Measurements from ENCODE around the gene CFAP92.

CFAP92 gene

GRCh38 chr3:129006864-129007263, 13.0 kb upstream of the CFAP92 start:
- DNase-seq = no peak

- no peak for DNase-seq
Measured at GRCh38 chr3:129005526-129006303, 11.8 kb upstream of the CFAP92 start.

GRCh38 chr3:129004639-129005295, 10.9 kb upstream of the CFAP92 start:
- no peak for DNase-seq

GRCh38 chr3:129003578-129004112, 9.8 kb upstream of the CFAP92 start:
- DNase-seq = no peak

GRCh38 chr3:129002573-129003569, 9.0 kb upstream of the CFAP92 start:
- DNase-seq = no peak

GRCh38 chr3:129001806-129002572, 8.1 kb upstream of the CFAP92 start:
- no peak for DNase-seq

GRCh38 chr3:129001101-129001805, 7.4 kb upstream of the CFAP92 start, which contains the start of gene EFCC1:
Gene EFCC1 (plus strand): TSS chr3:129001304. CDS start chr3:129001629, 325 bp downstream.
- no peak for DNase-seq

- no peak for DNase-seq
Measured at GRCh38 chr3:129000742-129001100, 6.8 kb upstream of the CFAP92 start.

- DNase-seq = no peak
Measured at GRCh38 chr3:128999102-128999501, 5.2 kb upstream of the CFAP92 start.

GRCh38 chr3:128998561-128998960, 4.7 kb upstream of the CFAP92 start:
- DNase-seq = no peak

- DNase-seq = no peak
Measured at GRCh38 chr3:128997486-128998133, 3.7 kb upstream of the CFAP92 start.

GRCh38 chr3:128996726-128997125, 2.9 kb upstream of the CFAP92 start:
- no peak for DNase-seq

GRCh38 chr3:128996200-128996599, 2.3 kb upstream of the CFAP92 start:
- no peak for DNase-seq

- no peak for DNase-seq
Measured at GRCh38 chr3:128995737-128996136, 1.9 kb upstream of the CFAP92 start.

- DNase-seq = no peak
Measured at GRCh38 chr3:128994581-128995546, 988 bp upstream of the CFAP92 start.

- DNase-seq = no peak
Measured at GRCh38 chr3:128994173-128994512, 267 bp upstream of the CFAP92 start.

GRCh38 chr3:128992926-128993460, 883 bp downstream of the CFAP92 start:
- peak in 1 of 14 donors; percentile 37 for DNase-seq

- DNase-seq = no peak
Measured at GRCh38 chr3:128991355-128991895, 2.5 kb downstream of the CFAP92 start.

- no peak for DNase-seq
Measured at GRCh38 chr3:128988286-128988685, 5.6 kb downstream of the CFAP92 start.
